NB4 (cell line): ENCODE results near the gene UFC1.
"Not testable (repeated sequence)": the region's sequence is repeated elsewhere in the genome, so short reads cannot be mapped to it uniquely, and the experiment has no call there.

ENCODE experiments used
- CTCF ChIP-seq: IDR thresholded peaks from one replicate; pipeline ENCODE4 v1.5.1; 2012; ENCODE audit warnings: low read depth, low read length
- MAX ChIP-seq: IDR thresholded peaks from 2 replicates; pipeline ENCODE4 v1.6.1; 2011; ENCODE audit warnings: low read depth, low read length
- POLR2A ChIP-seq: IDR thresholded peaks from 2 replicates; pipeline ENCODE4 v1.6.1; 2011; ENCODE audit warnings: mild to moderate bottlenecking; ENCODE audit not compliant: insufficient read length; ENCODE audit errors: extremely low read depth

GRCh38 chr1:161115961-161116360, 37.8 kb upstream of the UFC1 start:
- TF ChIP-seq CTCF, POLR2A, MAX: not testable (repeated sequence)
